GM12878 (cell line): ENCODE measurements around the gene OPA1. TPM values are rescaled to one million over a fixed set of nuclear protein-coding genes. Genes with fewer than 3 reads are reported as not detected.

Experiments
- ATAC-seq: fragments of 200-7000 bp; cut with Tn5 transposase; 3 replicates; pipeline ENCODE4 v1.9.1; 2020; ENCODE audit warnings: mild to moderate bottlenecking, moderate library complexity
- BruUV-seq: library from RNA; stranded (reverse); fragments of 400-500 nt; replicated peaks from 2 replicates; lab custom pipeline; 2021; lab: Mats Ljungman, UMichigan
- CTCF ChIA-PET: fragments of 300-600 bp; sonication (Branson Sonifier 250); formaldehyde crosslinking; extraction: SDS; loops from one replicate; lab custom pipeline; 2021; ENCODE audit warnings: inconsistent platforms; lab: Yijun Ruan, JAX
- POLR2A ChIA-PET: fragments of 350-600 bp; formaldehyde crosslinking; extraction: SDS; loops from one replicate; lab custom pipeline; 2021; ENCODE audit warnings: inconsistent platforms; lab: Charles Lee
- RAD21 ChIA-PET: fragments of 300-600 bp; sonication (Branson Sonifier 250); formaldehyde crosslinking; loops from one replicate; lab custom pipeline; 2023; ENCODE audit warnings: antibody characterized with exemption; ENCODE audit not compliant: unreplicated experiment; lab: Charles Lee
- SMC1A ChIA-PET: fragments of 300-600 bp; sonication (Branson Sonifier 250); formaldehyde crosslinking; loops from one replicate; lab custom pipeline; 2023; ENCODE audit not compliant: unreplicated experiment, uncharacterized antibody; lab: Charles Lee
- DNase-seq: peaks from one replicate; pipeline ENCODE4 v3.0.0-alpha.2; 2011; ENCODE audit warnings: low read depth, low spot score
- FAIRE-seq: peaks from 3 replicates; lab custom pipeline; 2011; peaks lifted over from hg19 to GRCh38; lab: Jason Lieb, UNC
- H2AFZ ChIP-seq: 2 replicates; pipeline ENCODE4 v1.6.0; 2011; ENCODE audit warnings: low read depth, low read length, control low read depth; ENCODE audit not compliant: control insufficient read depth
- H3K27ac ChIP-seq: 2 replicates; pipeline ENCODE4 v1.5.1; 2011; ENCODE audit warnings: control low read depth; ENCODE audit not compliant: control insufficient read depth, insufficient read depth
- H3K27me3 ChIP-seq, 2 experiments: replicated peaks in 1 of 2; 2 replicates each; pipeline versions ENCODE4 v1.6.0 to v1.6.1; 2011; ENCODE audit warnings: low read length in 1 of 2; ENCODE audit not compliant: control insufficient read depth in 2 of 2, insufficient read depth in 2 of 2
- H3K36me3 ChIP-seq, 2 experiments: 2 replicates each; pipeline ENCODE4 v1.5.1; 2011; ENCODE audit warnings: low read length in 1 of 2; ENCODE audit not compliant: control insufficient read depth in 2 of 2, insufficient read depth in 2 of 2
- H3K4me1 ChIP-seq: 2 replicates; pipeline ENCODE4 v1.6.1; 2011; ENCODE audit warnings: mild to moderate bottlenecking, low read length, moderate library complexity, mixed read lengths; ENCODE audit not compliant: control insufficient read depth, insufficient read depth
- H3K4me2 ChIP-seq: 2 replicates; pipeline ENCODE4 v1.6.0; 2011; ENCODE audit warnings: control low read depth; ENCODE audit not compliant: control insufficient read depth, insufficient read depth
- H3K4me3 ChIP-seq: fragments of 200-600 bp; sonication (generic); 2 replicates; pipeline ENCODE4 v1.5.1; 2016
- H3K79me2 ChIP-seq: 2 replicates; pipeline ENCODE4 v1.6.0; 2011; ENCODE audit warnings: low read length; ENCODE audit not compliant: control insufficient read depth, insufficient read depth
- H3K9ac ChIP-seq: 2 replicates; pipeline ENCODE4 v1.8.0; 2011; ENCODE audit warnings: low read length, control low read depth, mixed read lengths; ENCODE audit not compliant: control insufficient read depth, insufficient read depth
- H3K9me3 ChIP-seq: replicated peaks from 3 replicates; pipeline ENCODE4 v1.5.1; 2011; ENCODE audit warnings: mild to moderate bottlenecking, low read length; ENCODE audit not compliant: control insufficient read depth, insufficient read depth
- H4K20me1 ChIP-seq: 2 replicates; pipeline ENCODE4 v1.6.0; 2011; ENCODE audit not compliant: control insufficient read depth, insufficient read depth
- BMI1 ChIP-seq: fragments of 450-650 bp; IDR thresholded peaks from 2 replicates; pipeline ENCODE4 v1.6.1; 2016; ENCODE audit warnings: mild to moderate bottlenecking, moderate library complexity, borderline replicate concordance
- CBX5 ChIP-seq: sonication (generic); IDR thresholded peaks from 2 replicates; pipeline ENCODE4 v1.6.1; 2016; ENCODE audit warnings: low read depth, moderate library complexity, mild to moderate bottlenecking, inconsistent platforms
- CEBPB ChIP-seq, 2 experiments: fragments of 150-350 bp in 1 of 2; IDR thresholded peaks; 2 replicates each; pipeline ENCODE4 v1.6.1; 2012 to 2014; ENCODE audit warnings: low read depth in 2 of 2, low read length in 2 of 2, borderline replicate concordance in 1 of 2, inconsistent platforms in 1 of 2
- HSF1 ChIP-seq: fragments of 150-350 bp; IDR thresholded peaks from 2 replicates; pipeline ENCODE4 v1.6.1; 2014; ENCODE audit warnings: mild to moderate bottlenecking, low read depth, low read length
- IKZF1 ChIP-seq: fragments of 450-650 bp; conservative IDR thresholded peaks from 2 replicates; pipeline ENCODE4 v1.6.1; 2017; ENCODE audit warnings: antibody characterized with exemption, mild to moderate bottlenecking
- JUNB ChIP-seq: IDR thresholded peaks from 2 replicates; pipeline ENCODE4 v1.6.1; 2016; ENCODE audit warnings: antibody characterized with exemption, mild to moderate bottlenecking
- MTA2 ChIP-seq: fragments of 450-650 bp; IDR thresholded peaks from 2 replicates; pipeline ENCODE4 v1.6.1; 2016; ENCODE audit warnings: low read depth, mild to moderate bottlenecking, moderate library complexity
- RB1 ChIP-seq: fragments of 450-650 bp; formaldehyde crosslinking; IDR thresholded peaks from 2 replicates; pipeline ENCODE4 v1.6.1; 2017; ENCODE audit warnings: mild to moderate bottlenecking, borderline replicate concordance
- SIX5 ChIP-seq: IDR thresholded peaks from 2 replicates; pipeline ENCODE4 v1.6.1; 2011; ENCODE audit warnings: mild to moderate bottlenecking, low read depth, low read length, moderate library complexity; ENCODE audit not compliant: severe bottlenecking
- STAT1 ChIP-seq: fragments of 450-650 bp; conservative IDR thresholded peaks from 2 replicates; pipeline ENCODE4 v1.6.1; 2014; ENCODE audit warnings: antibody characterized with exemption, mild to moderate bottlenecking
- ZBED1 ChIP-seq: IDR thresholded peaks from 2 replicates; pipeline ENCODE4 v1.6.1; 2016; ENCODE audit warnings: borderline replicate concordance
- ZNF274 ChIP-seq: IDR thresholded peaks from one replicate; pipeline ENCODE4 v1.8.0; 2011; ENCODE audit not compliant: insufficient read length, insufficient read depth
- ZSCAN29 ChIP-seq: fragments of 450-650 bp; IDR thresholded peaks from 2 replicates; pipeline ENCODE4 v1.6.1; 2017; ENCODE audit warnings: mild to moderate bottlenecking, moderate library complexity
- WGBS: methylation state at CpG from one replicate; pipeline ENCODE4 v1.1.6; 2016; ENCODE audit warnings: low lambda C conversion rate; ENCODE audit not compliant: insufficient replicate concordance, insufficient coverage; ENCODE audit errors: missing lambda C conversion rate; 5-methylcytosine and 5-hydroxymethylcytosine counted together
- in situ Hi-C: fragments of 300-500 bp; cut with MboI; formaldehyde crosslinking; loops from 9 replicates; pipeline ENCODE4 v1.14.3; 2018; ENCODE audit warnings: mixed read lengths
- intact Hi-C: fragments of 100-400 bp; cut with micrococcal nuclease; formaldehyde crosslinking; loops from one replicate; pipeline ENCODE4 v1.14.2; 2022; ENCODE audit not compliant: unreplicated experiment
- polyA plus RNA-seq, 11 experiments: library from polyadenylated mRNA; depleted of rRNA in 4 of 11; unstranded in 6 of 11; stranded (reverse) in 5 of 11; fragments of >200 nt; fragmentation: Nextera tagmentation in 4 of 11; fragmentation: Illumina TruSeq in 1 of 11; extraction: Ambion mirVana in 4 of 11; extraction: Trizol in 1 of 11; gene quantifications; 1 replicate in 1 of 11; 2 replicates in 10 of 11; pipeline versions ENCODE4 v1.2.1 to v1.2.3, GENCODE V29; 2011 to 2016; ENCODE audit warnings: inconsistent platforms in 2 of 11, missing spikeins in 2 of 11, low read depth in 1 of 11
- total RNA-seq, 4 experiments: library from RNA; depleted of rRNA in 3 of 4; stranded (reverse); fragments of >200 nt in 3 of 4; fragmentation: Illumina TruSeq in 1 of 4; extraction: Trizol in 1 of 4; gene quantifications; 2 replicates each; pipeline versions ENCODE4 v1.2.1 to v1.2.3, GENCODE V29; 2013 to 2021
- TF ChIP-seq, protein P1 (sequence below): fragments of 450-650 bp; formaldehyde crosslinking; IDR thresholded peaks from 2 replicates; pipeline ENCODE4 v1.5.0; 2022; ENCODE audit warnings: mild to moderate bottlenecking, missing genetic modification characterization
- TF ChIP-seq, protein P2 (sequence below): IDR thresholded peaks from 2 replicates; pipeline ENCODE4 v1.6.1; 2012; ENCODE audit warnings: low read depth, low read length, improper control_type of control experiment
- TF ChIP-seq, protein P3 (sequence below): fragments of 450-650 bp; IDR thresholded peaks from 2 replicates; pipeline ENCODE4 v1.6.1; 2016; ENCODE audit warnings: mild to moderate bottlenecking, moderate library complexity, borderline replicate concordance

Gene OPA1
- total and polyA plus RNA-seq, 10 of the 15 experiments (the other 5 are each of a cell fraction or from before 2014, with no cell fraction given) = 14.7 to 108 (median 59.3) TPM

- Histone ChIP-seq H3K4me2 (no peak overlapping the region), H4K20me1 (no peaks in the 10 kb centered on the region), H3K27me3 (no peaks in the 10 kb centered on the region; a peak in 1 of 4 replicates), H2AFZ (no peak overlapping the region), H3K9ac (no peak overlapping the region), H3K27ac (no peak overlapping the region), H3K4me3 (no peak overlapping the region), H3K79me2 (no peaks in the 10 kb centered on the region), H3K36me3 (no peaks in the 10 kb centered on the region), H3K9me3 (no peaks in the 10 kb centered on the region), H3K4me1 (no peaks in the 10 kb centered on the region)
- ChIA-PET SMC1A (no interaction called here), CTCF (interaction anchor here (1.9 kb wide), 1 partner anchor 9 kb away, joined by 7 read pairs; no protein-coding TSS in a partner anchor), POLR2A (no interaction called here), RAD21 (no interaction called here)
- ATAC-seq (no peak), FAIRE-seq (no peak), DNase-seq (no peak)
- WGBS = 62% methylated on average over 3 of the region's 3 CpGs
- BruUV-seq = no TSS peak
- in situ Hi-C loops = no loop called here
- intact Hi-C loops = loop anchor here (10.0 kb wide), 1 partner anchor 428 kb away; no protein-coding TSS in a partner anchor
- TF ChIP-seq ZBED1 (no peak), SIX5 (no peak), STAT1 (no peak), ZSCAN29 (no peak), HSF1 (no peak), JUNB (no peak), BMI1 (no peak), CBX5 (no peak), ZNF274 (no peak), IKZF1 (no peak), MTA2 (no peak), RB1 (no peak), CEBPB (IDR thresholded peaks at IDR 0.05; ENCODE audit: borderline replicate concordance in 1 of 2, low read depth in 2 of 2, low read length in 2 of 2) (no peak)
- TF ChIP-seq, protein P1, sequence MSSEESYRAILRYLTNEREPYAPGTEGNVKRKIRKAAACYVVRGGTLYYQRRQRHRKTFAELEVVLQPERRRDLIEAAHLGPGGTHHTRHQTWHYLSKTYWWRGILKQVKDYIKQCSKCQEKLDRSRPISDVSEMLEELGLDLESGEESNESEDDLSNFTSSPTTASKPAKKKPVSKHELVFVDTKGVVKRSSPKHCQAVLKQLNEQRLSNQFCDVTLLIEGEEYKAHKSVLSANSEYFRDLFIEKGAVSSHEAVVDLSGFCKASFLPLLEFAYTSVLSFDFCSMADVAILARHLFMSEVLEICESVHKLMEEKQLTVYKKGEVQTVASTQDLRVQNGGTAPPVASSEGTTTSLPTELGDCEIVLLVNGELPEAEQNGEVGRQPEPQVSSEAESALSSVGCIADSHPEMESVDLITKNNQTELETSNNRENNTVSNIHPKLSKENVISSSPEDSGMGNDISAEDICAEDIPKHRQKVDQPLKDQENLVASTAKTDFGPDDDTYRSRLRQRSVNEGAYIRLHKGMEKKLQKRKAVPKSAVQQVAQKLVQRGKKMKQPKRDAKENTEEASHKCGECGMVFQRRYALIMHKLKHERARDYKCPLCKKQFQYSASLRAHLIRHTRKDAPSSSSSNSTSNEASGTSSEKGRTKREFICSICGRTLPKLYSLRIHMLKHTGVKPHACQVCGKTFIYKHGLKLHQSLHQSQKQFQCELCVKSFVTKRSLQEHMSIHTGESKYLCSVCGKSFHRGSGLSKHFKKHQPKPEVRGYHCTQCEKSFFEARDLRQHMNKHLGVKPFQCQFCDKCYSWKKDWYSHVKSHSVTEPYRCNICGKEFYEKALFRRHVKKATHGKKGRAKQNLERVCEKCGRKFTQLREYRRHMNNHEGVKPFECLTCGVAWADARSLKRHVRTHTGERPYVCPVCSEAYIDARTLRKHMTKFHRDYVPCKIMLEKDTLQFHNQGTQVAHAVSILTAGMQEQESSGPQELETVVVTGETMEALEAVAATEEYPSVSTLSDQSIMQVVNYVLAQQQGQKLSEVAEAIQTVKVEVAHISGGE (CRISPR knock-in tag) = no peak
- TF ChIP-seq, protein P2, sequence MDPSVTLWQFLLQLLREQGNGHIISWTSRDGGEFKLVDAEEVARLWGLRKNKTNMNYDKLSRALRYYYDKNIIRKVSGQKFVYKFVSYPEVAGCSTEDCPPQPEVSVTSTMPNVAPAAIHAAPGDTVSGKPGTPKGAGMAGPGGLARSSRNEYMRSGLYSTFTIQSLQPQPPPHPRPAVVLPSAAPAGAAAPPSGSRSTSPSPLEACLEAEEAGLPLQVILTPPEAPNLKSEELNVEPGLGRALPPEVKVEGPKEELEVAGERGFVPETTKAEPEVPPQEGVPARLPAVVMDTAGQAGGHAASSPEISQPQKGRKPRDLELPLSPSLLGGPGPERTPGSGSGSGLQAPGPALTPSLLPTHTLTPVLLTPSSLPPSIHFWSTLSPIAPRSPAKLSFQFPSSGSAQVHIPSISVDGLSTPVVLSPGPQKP = no peak
- TF ChIP-seq, protein P3, sequence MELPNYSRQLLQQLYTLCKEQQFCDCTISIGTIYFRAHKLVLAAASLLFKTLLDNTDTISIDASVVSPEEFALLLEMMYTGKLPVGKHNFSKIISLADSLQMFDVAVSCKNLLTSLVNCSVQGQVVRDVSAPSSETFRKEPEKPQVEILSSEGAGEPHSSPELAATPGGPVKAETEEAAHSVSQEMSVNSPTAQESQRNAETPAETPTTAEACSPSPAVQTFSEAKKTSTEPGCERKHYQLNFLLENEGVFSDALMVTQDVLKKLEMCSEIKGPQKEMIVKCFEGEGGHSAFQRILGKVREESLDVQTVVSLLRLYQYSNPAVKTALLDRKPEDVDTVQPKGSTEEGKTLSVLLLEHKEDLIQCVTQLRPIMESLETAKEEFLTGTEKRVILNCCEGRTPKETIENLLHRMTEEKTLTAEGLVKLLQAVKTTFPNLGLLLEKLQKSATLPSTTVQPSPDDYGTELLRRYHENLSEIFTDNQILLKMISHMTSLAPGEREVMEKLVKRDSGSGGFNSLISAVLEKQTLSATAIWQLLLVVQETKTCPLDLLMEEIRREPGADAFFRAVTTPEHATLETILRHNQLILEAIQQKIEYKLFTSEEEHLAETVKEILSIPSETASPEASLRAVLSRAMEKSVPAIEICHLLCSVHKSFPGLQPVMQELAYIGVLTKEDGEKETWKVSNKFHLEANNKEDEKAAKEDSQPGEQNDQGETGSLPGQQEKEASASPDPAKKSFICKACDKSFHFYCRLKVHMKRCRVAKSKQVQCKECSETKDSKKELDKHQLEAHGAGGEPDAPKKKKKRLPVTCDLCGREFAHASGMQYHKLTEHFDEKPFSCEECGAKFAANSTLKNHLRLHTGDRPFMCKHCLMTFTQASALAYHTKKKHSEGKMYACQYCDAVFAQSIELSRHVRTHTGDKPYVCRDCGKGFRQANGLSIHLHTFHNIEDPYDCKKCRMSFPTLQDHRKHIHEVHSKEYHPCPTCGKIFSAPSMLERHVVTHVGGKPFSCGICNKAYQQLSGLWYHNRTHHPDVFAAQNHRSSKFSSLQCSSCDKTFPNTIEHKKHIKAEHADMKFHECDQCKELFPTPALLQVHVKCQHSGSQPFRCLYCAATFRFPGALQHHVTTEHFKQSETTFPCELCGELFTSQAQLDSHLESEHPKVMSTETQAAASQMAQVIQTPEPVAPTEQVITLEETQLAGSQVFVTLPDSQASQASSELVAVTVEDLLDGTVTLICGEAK = no peak
Measured at GRCh38 chr3:193722566-193722965, 129.6 kb downstream of the OPA1 start.
